GM19463 (cell line): ENCODE results near the gene NIM1K.
"Not testable (repeated sequence)": the region's sequence is repeated elsewhere in the genome, so short reads cannot be mapped to it uniquely, and the experiment has no call there.

Experiments
- ATAC-seq: cut with Tn5 transposase; IDR thresholded peaks from one replicate; pipeline ENCODE4 v1.9.1; 2021; ENCODE audit warnings: mild to moderate bottlenecking, moderate library complexity; ENCODE audit not compliant: unreplicated experiment

NIM1K gene

DNA sequence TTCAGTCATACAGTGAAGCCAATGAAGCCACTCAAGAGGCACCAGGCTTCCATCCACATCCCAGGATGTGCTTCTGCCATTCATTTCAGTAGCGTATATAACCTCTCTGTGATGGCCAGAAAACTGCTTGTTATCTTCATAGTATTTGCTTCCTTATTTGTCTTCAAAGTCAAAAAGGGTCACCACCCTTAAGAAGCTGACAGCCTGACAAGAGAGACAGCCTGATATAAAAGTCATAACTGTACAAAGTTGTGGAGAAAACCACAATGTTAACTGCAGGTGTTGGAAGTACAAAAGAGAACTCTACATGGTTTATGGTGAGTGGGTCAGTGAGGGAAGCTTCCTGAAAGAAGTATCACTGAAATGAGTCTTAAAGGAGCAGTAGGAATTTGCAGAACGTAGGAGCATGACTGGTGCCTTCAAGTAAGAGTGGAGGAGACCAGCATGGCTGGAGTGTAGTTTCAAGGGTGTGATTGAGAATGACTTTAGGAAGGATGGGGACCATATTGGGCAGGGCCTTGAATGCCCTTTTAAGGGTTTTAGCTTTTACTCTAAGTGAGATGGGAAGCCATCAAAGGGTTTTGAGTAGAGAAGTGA is 33.7 kb downstream of the NIM1K start:
- ATAC-seq, result no peak

DNA sequence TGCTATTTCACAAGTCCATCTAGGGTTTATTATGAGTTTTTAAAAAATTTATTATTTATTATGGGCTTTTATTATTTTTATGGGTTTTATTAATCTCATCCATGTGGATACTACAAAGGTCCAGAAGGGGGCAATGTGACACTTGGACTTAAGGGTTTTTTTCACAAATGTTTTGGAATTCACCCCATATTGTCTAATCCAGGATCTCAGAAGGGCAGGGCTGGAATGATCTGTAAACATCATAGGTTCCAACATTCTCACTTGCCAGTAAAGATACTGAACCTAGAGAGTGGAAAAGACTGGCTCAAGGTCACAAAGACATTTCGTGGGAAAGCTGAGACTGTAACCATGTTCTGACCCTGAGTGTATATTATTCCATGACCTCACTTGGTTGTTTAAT is 35.6 kb downstream of the NIM1K start:
- ATAC-seq, result no peak

- no peak for ATAC-seq
These were observed 38.7 kb downstream of the NIM1K start for GRCh38 chr5:43230707-43231106.

GRCh38 chr5:43231977-43232376 is 40.0 kb downstream of the NIM1K start:
- ATAC-seq, result no peak

DNA sequence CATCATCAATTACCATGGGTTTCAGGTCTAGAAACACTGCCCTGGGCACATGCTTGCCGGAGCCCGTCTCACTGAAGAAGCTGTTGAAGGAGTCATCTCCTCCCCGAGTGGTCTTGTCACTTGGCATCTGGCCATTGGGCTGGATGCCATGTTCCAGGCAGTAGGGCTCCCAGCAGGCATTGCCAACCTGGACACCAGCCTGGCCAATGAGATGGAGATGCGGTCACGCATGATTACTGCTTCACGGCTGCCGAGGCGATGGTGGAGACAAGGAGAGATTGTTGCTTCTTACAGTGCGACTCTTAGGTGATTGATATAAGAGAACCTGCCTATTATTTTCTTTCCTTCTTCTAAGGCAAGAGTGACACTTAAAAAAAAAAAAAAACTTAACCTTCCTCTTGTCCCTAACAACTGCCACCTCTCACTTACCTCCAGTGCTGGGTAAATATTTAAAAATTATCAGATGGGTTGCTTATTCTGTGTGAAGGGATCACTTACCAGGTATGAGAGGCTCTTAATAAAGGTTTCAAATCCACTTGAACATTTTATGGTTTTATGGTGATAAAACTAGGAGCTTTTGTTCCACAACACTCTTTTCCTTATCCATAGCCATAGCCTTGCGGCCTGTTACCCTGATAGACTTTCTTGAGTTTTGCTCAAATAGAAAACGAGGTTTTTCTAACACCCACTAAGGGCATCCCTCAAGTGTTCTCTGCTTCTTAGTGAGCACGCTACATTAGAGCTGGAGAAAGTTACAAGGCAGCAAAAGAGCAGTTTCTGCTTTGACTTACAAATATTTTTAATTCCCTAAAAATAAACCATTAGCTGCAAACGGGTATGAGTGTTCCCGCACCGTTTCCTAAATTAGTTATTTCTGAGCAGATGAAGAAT is 41.2 kb downstream of the NIM1K start:
- no peak for ATAC-seq

- ATAC-seq, result peak; percentile 72
These were observed 41.9 kb downstream of the NIM1K start for GRCh38 chr5:43233946-43234345.

GRCh38 chr5:43236653-43237355 is 44.8 kb downstream of the NIM1K start:
- ATAC-seq, result no peak

DNA sequence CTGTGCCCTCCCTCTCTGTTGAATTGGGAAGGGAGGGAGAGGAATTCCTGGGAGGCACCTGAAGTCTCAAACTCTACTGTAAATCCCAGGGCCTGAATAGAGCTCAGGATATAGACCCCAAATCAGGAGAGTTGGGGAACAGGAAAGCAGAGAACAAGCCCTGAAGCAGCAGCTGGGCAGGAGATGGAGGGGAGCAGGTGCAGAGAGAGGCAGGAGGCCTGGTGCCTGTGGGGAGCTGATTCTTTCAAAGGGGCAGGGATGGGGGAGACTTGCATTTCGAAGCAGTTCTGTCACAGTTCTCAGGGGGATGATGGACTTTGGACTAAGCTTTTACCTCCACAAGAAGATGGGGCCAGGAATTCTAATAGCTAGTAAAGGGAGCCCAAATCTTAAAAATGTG is 50.2 kb downstream of the NIM1K start:
- ATAC-seq, result no peak

- ATAC-seq, result no peak
These were observed 51.2 kb downstream of the NIM1K start for GRCh38 chr5:43243270-43243669.

GRCh38 chr5:43244823-43245565 is 53.0 kb downstream of the NIM1K start:
- peak; percentile 78 for ATAC-seq

DNA sequence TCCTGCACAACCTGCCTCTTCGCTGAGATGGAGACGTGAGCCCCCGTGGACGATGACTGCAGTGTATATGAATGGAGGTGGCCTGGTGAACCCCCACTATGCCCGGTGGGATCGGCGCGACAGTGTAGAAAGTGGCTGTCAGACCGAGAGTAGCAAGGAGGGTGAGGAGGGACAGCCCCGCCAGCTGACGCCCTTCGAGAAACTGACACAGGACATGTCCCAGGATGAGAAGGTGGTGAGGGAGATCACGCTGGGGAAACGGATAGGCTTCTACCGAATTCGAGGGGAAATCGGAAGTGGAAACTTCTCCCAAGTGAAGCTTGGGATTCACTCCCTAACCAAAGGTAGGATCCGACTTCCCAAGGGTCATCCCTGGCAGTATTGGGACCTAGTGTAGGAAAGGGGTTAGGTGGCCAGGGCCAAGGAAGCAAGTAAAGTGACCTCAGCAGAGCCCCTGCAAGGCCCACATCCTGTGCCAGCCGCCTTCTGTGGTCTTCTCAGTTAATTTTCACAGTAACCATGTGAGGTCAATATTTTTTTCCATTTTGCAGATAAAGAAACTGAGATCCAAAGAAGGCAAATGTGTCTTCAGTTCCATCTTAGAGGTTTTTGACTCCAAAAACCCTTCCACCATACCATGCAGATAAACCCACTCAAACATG is 53.8 kb downstream of the NIM1K start:
- ATAC-seq, result no peak

GRCh38 chr5:43251754-43252153 is 59.7 kb downstream of the NIM1K start:
- no peak for ATAC-seq

GRCh38 chr5:43255704-43256103 is 63.7 kb downstream of the NIM1K start:
- peak; percentile 66 for ATAC-seq

- peak; percentile 46 for ATAC-seq
These were observed 64.4 kb downstream of the NIM1K start for GRCh38 chr5:43256261-43256966.

- ATAC-seq, result no peak
These were observed 66.1 kb downstream of the NIM1K start for GRCh38 chr5:43258116-43258515.

GRCh38 chr5:43262269-43262668 is 70.2 kb downstream of the NIM1K start:
- not testable (repeated sequence) for ATAC-seq

GRCh38 chr5:43268188-43268820 is 76.3 kb downstream of the NIM1K start:
- ATAC-seq, result peak; percentile 91

DNA sequence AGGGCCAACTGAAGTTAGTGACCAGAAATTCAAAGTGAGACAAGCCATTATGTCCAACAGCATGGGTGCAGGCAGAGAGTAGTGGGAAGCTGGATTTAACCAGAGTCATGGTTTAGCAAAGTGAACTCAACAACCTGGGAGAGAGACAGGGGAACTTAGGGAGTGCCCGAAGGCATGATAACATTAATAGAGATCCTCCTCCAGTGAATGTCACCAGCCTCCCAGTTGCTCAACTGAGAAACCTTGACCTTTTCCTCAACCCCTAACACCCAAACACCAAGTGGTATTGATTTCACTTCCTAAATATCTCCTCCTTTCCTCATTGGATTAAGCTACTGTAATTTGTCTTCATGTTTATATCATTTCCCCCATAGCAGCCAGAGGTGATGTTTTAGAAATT is 78.6 kb downstream of the NIM1K start:
- no peak for ATAC-seq

- ATAC-seq, result no peak
These were observed 81.5 kb downstream of the NIM1K start for GRCh38 chr5:43273552-43273951.
